ENCODE results near the gene SALL2. TPM values are rescaled to one million over a fixed set of nuclear protein-coding genes. Genes with fewer than 3 reads are reported as not detected.

Gene SALL2
- total RNA-seq, 1 donor from 2014 or later: 0.79 TPM

DNA sequence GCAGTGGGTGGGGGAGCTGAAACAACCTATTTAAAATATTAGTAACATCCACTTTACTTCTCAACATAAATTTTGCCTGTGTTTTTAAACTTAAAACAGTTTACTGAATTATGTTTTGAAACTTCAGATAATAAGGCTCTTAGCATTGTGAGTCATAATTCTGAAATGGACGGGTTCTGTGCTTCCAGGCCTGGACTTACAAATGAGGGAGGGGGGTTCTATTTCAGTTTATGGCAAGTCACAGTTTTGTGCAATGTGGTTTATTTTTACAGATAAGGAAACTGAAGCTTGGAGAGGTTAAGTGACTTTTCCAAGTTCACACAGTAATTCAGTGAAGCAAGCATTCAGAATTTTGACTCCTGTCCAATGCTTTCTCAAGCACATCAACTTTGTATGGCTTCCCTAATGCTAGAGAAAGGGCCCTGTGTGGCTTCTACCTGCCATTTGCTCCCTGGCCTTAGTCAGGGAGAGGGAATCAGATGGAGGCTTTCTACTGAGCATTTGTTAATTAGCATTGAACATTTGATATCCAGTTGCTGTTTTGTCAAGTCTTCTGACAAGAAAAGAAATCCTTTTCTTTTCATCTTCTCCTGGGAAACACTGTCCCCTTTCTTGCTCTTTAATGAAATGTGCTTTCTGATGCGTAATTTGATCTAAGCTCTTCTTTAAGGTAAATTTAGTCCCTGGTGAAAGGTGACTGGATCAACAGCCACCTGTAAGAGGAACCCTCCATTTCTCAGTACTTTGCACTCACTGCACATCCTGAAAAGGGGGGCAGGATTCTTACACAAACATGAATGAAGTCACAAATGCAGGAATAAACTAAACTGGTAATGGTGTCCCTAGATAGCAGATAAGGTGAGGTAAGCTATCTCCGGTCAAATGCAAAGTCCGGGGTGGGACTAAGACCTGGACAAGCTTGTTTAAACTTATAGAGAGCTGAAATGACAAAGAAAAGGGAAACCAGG is 2.5 kb upstream of the SALL2 start:
- no peak for DNase-seq (ENCODE audit: low read depth, low spot score)

DNA sequence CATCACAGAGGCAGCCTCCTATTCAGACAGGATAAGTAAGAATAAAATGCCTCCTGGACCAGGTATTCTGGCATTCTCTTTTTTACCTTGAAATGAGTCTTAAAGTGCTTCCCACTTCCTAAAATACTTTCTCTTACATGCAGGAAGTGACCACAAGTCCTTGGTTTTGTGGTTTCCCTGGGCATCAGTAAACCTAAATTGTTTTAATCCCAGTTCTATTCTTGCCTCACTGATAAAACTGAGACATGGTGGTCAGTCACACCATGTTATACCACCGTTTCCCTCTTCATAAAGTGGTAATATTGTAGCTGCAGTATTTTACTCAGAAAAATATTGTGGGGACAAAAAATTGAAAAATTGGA is 1.2 kb upstream of the SALL2 start:
- no peak for DNase-seq (ENCODE audit: low read depth, low spot score)

DNA sequence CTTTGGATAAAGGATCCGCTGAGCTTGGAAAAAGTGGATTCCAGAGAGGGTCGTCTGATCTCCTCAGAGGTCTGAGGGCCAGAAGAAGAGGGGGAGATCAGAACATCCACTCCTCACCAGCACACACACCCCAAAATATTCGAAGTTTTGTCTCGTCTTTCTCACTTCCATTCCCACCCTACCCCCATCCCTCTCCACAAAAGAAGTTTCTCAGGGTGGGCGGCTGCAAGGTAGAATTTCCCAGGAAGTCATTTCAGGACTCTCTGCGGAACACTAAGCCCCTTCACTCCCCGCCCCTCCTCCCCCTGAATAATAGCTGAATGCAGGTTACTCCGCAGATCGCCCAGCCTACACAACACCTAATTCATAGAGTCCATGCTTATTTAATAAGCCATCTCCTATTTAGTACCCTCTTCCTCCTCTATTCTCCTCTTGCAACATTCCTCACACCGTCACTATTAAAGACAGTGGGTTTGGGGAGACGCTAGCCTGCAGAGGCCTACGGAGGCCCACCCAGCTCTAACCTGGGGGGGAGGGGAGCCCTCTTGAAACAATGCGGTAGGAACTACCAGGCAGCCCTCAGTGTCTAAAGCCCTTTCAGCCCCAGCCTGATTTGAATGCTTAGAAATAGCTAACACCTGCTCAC is 649 bp upstream of the SALL2 start:
- DNase-seq (ENCODE audit: low read depth, low spot score): no peak

DNA sequence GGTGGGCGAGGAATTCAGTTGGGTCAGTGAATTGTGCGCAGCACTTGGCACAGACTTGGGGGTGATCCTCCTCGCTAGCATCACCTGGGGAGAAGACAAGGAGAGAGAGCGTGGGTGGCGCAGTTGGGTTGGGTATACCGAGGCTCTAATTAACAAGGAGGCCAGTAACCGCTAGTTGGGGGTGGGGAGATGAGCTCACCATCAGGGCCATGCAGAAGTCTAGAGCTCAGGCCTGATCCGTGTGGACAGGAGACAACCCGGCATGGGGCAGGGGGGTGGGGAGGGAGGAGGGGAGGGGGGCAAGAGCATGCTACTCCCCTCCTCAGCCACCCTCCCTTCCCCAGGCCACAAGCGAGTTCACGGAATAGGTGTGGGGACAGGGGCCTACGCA is 580 bp downstream of the SALL2 start:
- no peak for DNase-seq (ENCODE audit: low read depth, low spot score)

DNA sequence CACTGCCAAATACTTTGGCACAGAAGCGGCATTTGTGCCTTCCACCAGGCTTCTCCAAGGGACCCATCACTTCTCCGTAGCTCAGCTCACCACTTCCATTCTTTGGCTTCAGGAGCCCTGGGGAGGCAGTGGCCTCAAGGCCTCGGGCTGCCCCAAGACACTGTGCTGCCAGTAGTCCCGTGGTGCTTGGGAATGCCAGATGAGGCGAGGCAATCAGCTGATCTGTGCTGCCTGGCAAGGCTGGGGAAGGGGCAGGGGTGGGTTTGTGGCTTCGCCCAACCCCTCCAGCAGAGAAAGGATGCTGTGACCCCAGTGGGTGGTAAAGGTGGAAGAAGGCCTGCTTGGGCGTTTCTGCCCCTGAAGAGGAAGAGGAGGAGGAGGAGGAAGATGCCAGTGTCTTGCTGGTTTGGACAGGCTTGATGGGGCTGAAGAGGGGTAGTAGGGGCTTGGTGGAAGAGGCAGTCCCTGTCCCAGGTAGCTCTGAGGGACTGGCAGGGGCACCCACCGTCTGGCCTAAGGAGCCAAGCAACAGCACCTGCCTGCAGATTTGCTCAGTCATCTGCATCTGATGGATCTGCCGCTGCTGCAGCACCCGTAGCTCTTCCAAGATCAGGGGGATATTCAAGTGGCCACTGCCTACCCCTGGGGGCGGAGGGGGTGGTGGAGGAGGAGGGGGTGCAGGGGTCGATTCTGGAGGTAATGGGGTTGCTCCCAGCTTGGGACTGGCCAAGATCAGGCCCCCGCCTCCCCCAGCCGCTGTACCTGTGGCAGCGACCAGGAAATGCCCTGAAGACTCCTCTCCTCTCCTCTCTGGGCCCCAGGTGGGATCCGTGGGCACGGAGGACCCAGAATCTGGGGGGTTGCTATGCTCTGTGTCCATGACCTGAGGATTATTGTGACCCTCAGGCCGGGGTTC is 1.3 kb downstream of the SALL2 start:
- no peak for DNase-seq (ENCODE audit: low read depth, low spot score)

DNA sequence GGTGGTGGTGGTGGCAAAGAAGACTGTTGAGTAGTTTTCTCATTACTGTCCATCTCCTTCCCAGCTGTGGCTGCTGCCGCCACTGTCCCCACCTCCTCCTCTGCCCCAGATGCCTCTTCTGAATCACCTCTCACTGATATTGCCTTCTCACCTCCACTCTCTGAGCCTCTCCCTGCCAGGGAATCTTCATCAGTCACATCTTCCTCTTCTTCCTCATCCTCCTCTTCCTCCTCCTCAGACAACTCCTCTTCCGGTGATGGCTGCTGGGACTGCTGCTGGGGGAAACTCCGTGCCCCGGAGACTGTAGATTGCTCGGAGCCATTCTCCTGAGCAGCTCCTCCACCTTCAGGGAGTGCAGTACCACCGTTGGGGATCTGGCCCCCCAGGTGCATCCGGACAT is 2.9 kb downstream of the SALL2 start:
- no peak for DNase-seq (ENCODE audit: low read depth, low spot score)

DNA sequence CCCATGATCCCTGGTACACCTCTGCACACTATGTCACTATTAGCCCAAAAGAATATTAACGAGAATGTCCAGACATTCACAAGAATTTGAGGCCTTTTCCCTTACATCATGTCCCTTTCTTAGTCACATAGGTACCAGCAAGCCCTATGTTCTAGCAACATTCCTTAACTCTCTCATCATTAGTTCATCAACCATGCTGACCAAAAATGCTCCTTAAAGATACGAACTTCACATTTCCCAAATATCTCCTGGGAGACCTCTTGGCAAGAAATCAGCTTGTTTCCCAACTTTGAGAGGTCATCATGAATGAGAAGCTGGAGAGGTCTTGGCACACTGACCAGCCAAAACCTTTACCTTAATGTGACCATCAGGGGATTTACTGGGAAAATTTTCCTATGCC is 4.6 kb downstream of the SALL2 start:
- no peak for DNase-seq (ENCODE audit: low read depth, low spot score)

DNA sequence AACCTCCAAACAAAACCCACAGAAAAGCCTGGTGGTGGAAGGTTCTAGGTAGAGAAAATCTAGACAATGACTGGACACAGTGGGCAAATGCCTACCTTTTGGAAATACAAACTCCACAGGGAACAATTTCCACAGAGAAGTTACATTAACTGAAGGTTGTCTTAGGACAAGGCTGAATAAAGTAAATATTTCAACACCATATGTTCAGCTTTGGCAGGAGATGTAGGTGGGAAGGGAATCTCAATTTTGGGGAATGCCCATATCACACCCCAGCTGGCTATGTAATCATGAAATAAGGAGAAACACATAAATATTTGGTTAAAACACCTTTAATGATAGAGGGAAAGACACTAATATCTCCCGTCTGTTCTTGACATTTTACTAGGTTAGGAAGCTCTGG is 5.4 kb downstream of the SALL2 start:
- no peak for DNase-seq (ENCODE audit: low read depth, low spot score)

DNA sequence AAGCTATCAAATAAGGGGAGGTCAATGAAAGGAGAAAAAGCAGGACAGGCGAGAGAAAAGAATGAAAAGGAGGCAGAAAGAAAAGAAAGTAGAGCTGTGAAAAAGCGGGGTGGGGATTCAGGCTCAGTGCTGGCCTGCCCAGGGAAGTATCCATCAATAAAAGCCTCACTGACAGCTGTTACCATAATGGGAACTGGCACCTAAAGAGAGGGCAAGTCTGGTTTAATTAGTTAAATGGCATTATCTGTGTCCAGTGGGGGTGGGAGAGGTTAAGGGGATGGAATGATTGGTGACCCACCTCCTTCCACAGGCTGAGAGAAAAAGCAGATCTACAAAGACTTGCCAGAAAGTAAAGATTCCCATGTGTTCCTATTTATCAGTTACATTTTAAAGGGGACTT is 7.4 kb downstream of the SALL2 start:
- DNase-seq (ENCODE audit: low read depth, low spot score): no peak

DNA sequence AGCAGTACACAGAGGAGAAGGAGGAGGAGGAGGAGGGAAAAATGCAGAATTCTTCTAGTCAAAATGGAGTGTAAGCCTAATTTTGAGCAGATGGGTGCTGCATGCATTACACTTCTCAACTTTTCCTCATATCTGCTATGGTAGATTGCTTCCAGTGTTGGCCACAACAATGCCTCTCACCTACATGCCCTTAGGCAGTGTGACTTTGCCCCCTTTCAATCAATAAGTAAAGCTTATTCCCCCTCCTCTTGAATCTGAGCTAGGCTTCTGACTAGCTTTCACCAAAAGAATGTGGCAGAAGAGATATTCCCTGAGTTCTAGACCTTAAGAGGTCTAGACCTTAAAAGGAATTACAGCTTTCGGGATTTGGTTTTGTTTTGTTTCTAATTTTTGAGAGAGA is 11.8 kb downstream of the SALL2 start:
- DNase-seq (ENCODE audit: low read depth, low spot score): no peak

DNA sequence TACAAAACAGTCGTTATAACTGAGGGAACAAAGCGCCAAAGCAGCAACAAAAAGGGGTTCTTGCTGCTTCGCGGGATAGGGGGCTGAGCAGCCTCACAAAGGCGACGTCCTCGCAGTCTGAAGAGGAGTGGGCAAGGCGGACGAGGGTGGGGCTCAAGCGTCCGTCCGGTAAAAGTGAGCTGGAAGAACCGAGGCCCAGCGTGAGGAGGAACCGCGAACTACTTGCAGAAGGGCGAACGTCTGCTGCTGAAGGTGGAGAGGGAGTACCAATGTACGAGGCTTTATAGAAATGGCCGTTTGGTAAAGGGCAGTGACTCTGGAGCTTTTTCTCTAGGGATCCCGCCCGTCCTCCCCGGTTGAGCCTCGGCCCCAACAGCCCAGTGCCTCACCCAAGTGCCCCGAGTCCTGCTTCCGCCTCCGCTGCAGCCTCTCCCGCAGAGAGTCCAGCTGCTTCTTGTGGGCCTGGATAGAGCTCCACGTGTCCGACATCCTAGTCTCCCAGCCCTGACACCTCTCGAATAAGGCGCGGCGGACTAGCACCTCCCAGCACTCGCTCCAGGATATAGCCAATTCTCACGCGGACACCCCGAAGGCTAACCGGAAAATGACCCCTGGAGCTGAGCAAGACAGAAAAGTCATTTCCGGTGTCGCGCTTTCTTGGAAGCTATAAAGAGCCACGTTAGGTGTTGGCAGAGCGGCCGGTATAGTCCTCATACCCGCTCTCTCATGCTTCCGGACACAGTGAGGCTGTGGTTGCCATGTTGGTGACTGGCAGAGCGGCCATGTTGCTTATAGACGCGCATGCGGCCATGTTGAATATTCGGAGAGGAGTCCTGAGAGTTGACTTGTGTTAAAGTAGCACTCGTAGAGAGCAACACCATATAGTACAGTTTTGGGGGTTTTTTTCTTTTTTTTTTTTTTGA is 15.2 kb downstream of the SALL2 start, which contains the start of gene METTL3:
Gene METTL3, minus strand, starts transcription at position 606 of the 923 bp plus-strand sequence. Its CDS starts 117 bp downstream, at position 489.
- DNase-seq (ENCODE audit: low read depth, low spot score): peak; percentile 99

DNA sequence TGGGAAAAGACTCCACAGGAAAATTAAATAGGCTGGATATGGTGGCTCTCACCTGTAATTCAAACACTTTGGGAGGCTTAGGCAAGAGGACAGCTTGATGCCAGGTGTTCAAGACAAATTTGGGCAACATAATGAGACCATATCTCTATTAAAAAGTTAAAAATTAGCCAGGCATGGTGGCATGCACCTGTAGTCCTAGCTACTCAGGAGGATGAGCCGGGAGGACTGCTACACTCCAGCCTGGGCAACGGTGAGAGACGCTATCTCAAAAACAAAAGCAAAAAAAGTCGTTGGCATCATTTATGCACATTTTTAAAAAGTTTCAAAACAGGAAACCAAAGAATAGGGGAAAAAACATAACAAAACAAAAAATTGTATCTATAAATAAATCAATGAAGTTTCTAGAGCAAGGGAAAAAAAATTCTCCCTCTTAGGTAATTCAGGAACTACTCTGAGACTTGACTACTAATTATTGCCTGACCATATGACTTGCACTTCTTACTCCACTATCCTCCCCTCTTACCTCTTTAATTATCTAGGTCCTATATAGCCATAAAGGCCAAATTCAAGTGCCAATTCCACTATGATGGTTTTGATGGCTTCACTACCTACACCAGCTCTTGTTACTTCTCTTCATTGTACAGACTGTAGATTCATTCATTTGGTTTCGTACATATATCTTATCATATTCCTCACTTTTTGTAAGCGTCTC is 16.6 kb downstream of the SALL2 start:
- DNase-seq (ENCODE audit: low read depth, low spot score): no peak

DNA sequence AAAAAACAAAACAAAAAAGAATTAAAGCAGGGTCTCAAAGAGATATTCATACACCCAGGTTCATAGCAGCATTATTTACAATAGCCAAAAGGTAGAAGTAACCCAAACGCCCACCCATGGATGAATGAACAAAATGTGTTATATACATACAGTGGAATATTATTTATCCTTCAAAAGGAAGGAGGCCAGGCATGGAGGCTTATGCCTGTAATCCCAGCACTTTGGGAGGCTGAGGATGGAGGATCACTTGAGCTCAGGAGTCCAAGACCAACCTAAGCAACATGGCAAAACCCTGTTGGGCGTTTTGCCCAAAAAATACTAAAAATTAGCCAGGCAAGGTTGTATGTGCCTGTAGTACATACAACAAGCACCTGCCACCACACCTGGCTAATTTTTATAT is 19.6 kb downstream of the SALL2 start:
- DNase-seq (ENCODE audit: low read depth, low spot score): no peak

DNA sequence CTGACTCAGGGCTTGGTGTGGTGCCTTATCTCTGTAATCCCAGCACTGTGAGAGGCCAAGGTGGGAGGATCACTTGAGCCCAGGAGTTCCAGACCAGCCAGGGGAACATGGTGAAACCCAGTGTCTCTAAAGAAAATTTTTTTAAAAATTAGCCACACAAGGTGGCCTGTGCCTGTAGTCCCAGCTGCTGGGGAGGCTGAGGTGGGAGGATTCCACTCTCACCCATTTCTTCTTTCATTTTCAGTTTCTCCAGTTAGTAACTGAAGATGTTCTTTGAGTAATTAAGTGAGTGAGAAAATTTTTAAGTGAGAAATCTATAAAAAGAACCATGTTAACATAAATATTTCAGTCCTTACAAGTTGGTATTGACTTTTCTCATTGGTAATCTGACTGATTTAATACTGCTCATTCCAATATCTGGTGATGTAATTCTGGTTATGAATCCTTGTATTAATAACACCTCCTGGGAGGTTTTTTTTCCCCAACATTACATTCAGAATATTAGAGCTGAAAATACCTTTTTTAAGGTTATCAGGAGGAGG is 21.1 kb downstream of the SALL2 start:
- no peak for DNase-seq (ENCODE audit: low read depth, low spot score)

DNA sequence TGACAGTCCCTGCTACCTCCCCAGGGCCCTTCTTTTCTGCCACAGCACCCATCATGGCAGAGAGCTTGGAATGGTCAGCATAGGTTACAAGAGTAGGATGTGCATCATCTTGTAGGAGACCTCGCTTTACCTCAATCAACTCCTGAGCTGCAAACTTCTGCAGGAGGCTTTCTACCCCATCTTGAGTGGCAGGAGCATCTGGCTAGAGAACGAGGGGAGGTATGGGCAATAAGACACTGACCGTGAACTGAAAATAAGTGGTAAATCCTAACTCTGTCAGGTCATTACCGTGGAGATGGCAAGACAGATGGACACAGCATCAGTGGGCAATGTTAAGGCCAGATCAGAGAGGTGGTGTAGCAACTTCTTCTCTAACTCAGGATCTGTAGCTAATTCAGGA is 22.8 kb downstream of the SALL2 start:
- DNase-seq (ENCODE audit: low read depth, low spot score): no peak

DNA sequence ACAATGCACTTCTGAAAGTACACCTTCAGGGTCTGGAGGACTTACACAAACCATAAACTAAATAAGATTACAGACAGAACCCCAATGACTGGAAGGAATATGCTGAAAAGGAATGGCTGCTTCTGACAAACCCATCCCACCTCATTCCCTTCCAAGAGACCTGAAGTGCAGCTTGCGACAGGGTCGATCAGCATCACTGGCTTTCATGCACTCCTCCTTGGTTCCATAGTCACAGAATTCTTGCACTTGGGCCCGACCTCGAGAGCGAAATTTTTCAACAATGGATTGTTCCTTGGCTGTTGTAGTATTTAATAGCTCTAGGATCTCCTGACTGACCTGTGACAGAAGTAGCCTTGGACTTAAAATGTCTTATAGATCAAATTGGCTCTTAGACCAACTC is 24.6 kb downstream of the SALL2 start:
- DNase-seq (ENCODE audit: low read depth, low spot score): no peak

DNA sequence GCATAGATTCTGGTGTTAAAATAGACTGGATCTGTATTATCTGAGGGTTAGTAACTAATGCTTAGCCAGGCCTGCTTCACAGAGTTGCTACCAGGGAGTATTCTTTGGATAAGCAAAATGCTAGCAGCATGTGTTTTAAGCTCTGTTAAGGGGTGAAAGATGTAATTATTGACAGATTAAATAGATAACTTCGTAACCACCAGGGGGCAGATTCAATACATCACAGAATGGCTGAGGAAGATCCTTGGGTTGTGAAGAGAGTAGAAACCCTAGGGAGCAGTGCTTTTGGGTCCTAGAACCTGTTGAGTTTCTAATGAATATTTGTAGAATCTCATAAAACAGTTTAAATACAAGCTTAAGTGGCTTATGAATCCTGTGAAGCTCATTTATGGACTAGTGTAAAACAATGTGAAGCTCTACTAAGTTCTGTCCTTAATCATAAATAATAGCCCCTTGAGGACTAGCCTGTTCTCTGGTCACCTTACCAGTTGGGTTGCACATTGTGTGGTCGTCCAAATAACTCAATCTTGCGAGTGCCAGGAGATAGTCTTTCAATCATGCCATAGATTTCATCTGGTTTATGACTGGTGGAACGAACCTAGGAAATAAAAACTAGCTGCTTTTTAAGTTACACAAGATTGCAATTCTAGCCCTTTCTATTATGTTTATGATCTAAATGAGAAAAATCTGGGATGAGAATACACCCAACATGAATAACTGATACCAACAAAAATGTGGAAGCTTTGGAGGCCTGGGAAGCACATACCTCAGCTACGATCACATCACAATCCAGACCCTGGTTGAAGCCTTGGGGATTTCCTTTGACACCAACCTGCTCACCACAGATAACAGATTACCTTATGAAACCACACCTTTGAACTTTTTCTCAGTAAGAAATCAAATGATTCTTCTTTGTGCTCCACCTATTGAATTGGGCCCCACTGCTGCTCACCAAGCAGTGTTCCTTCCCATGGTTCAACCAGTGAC is 27.3 kb downstream of the SALL2 start:
- no peak for DNase-seq (ENCODE audit: low read depth, low spot score)

DNA sequence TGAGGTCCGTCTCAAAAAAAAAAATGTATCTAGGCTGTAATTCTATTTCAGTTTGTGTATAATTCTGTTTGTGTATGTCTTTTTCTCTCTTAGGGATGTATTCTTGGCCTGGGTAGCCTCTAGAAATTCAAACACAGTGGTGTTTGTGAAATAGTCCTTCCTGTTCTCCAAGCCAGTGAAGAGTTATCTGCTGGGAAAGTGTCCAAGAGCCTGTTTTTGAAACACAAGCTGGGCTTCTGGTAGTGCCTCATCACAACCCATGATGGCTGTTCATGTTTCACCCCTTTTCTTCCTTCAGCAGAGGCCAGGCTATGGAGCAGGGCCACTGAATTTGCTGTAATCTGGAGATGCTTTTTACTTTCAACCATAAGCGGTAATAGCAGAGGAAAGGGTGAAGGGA is 29.7 kb downstream of the SALL2 start:
- no peak for DNase-seq (ENCODE audit: low read depth, low spot score)
